Peyer's patch (tissue), 4 donors: ENCODE data around the gene CLDN24.

Source experiments
- POLR2A ChIP-seq, 2 donors: fragments of 450-650 bp; IDR thresholded peaks; one replicate each; pipeline ENCODE4 v1.5.1; 2017; ENCODE audit warnings: antibody characterized with exemption in 2 of 2, mild to moderate bottlenecking in 2 of 2, moderate library complexity in 2 of 2
- TF ChIP-seq, protein P1 (sequence below), 6 experiments: fragments of 450-650 bp in 4 of 6; fragments of 200-600 bp in 2 of 6; sonication (generic) in 1 of 6; IDR thresholded peaks; one replicate each; pipeline ENCODE4 v1.5.1; 2017 to 2019; ENCODE audit warnings: antibody characterized with exemption in 6 of 6, mild to moderate bottlenecking in 3 of 6, moderate library complexity in 1 of 6

DNA sequence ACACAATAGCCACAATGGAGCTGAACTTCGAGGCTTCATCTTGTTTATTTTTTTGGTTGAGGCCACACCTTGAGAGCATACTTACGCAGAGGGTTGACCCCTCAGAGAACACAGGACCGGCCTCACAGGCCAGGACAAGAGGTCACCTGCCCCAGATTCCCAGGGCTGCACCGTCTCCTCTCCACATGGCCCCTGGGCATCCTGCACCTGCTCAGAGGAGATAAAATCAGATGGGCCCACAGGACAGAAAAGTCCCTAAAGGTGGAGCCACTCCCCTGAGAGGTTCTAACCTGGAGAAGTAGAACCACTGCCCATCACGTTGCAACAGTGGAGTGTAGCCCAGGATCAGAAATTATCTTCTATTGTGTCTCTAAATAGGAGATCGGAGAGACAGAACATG lies 1.1 kb upstream of the CLDN24 start:
- TF ChIP-seq POLR2A (IDR thresholded peaks at IDR 0.05): no peak
- TF ChIP-seq, protein P1, sequence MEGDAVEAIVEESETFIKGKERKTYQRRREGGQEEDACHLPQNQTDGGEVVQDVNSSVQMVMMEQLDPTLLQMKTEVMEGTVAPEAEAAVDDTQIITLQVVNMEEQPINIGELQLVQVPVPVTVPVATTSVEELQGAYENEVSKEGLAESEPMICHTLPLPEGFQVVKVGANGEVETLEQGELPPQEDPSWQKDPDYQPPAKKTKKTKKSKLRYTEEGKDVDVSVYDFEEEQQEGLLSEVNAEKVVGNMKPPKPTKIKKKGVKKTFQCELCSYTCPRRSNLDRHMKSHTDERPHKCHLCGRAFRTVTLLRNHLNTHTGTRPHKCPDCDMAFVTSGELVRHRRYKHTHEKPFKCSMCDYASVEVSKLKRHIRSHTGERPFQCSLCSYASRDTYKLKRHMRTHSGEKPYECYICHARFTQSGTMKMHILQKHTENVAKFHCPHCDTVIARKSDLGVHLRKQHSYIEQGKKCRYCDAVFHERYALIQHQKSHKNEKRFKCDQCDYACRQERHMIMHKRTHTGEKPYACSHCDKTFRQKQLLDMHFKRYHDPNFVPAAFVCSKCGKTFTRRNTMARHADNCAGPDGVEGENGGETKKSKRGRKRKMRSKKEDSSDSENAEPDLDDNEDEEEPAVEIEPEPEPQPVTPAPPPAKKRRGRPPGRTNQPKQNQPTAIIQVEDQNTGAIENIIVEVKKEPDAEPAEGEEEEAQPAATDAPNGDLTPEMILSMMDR (IDR thresholded peaks at IDR 0.05): no peak
